ENCODE measurements around the gene COX19.

The COX19 gene

GRCh38 chr7:1014681-1015080 is 39.3 kb upstream of the COX19 start:
- TF ChIP-seq CTCF (conservative IDR thresholded peaks at IDR 0.05) (no peak), ZFX (IDR thresholded peaks at IDR 0.05) (no peak)
- H3K27ac ChIP-seq: no peak overlapping the region

- H3K27ac ChIP-seq: no peak overlapping the region
- TF ChIP-seq CTCF (conservative IDR thresholded peaks at IDR 0.05): no peak
Measured at GRCh38 chr7:1013581-1013980, 38.2 kb upstream of the COX19 start.

GRCh38 chr7:1012716-1013095 is 37.4 kb upstream of the COX19 start:
- no peak overlapping the region for H3K27ac ChIP-seq
- TF ChIP-seq CTCF (conservative IDR thresholded peaks at IDR 0.05) (no peak), ZFX (IDR thresholded peaks at IDR 0.05) (no peak)

- no peak for TF ChIP-seq ZFX (IDR thresholded peaks at IDR 0.05)
- TF ChIP-seq CTCF (conservative IDR thresholded peaks at IDR 0.05): no peak
Measured at GRCh38 chr7:1012004-1012715, 36.8 kb upstream of the COX19 start.

GRCh38 chr7:1011297-1012003 is 36.1 kb upstream of the COX19 start:
- H3K27ac ChIP-seq: no peak overlapping the region
- TF ChIP-seq ZFX (IDR thresholded peaks at IDR 0.05): no peak
- no peak for TF ChIP-seq CTCF (conservative IDR thresholded peaks at IDR 0.05)

More at GRCh38 chr7:1012004-1012715, 36.8 kb upstream of the COX19 start:
- H3K27ac ChIP-seq: no peak overlapping the region

- TF ChIP-seq CTCF (conservative IDR thresholded peaks at IDR 0.05): no peak
- no peak for TF ChIP-seq ZFX (IDR thresholded peaks at IDR 0.05)
- H3K27ac ChIP-seq: no peak overlapping the region
Measured at GRCh38 chr7:1010226-1010625, 34.9 kb upstream of the COX19 start.

- TF ChIP-seq ZFX (IDR thresholded peaks at IDR 0.05) (no peak), CTCF (conservative IDR thresholded peaks at IDR 0.05) (no peak)
Measured at GRCh38 chr7:1009747-1010146, 34.4 kb upstream of the COX19 start.

More at GRCh38 chr7:1009747-1010146, 34.4 kb upstream of the COX19 start:
- H3K27ac ChIP-seq: no peak overlapping the region

Data from C4-2B (cell line).